Eye (tissue), 1 donor: ENCODE results near the gene RIMKLA.

Source experiments
- DNase-seq: peaks from one replicate; pipeline ENCODE4 v3.0.0-alpha.2; 2015

Gene RIMKLA

DNA sequence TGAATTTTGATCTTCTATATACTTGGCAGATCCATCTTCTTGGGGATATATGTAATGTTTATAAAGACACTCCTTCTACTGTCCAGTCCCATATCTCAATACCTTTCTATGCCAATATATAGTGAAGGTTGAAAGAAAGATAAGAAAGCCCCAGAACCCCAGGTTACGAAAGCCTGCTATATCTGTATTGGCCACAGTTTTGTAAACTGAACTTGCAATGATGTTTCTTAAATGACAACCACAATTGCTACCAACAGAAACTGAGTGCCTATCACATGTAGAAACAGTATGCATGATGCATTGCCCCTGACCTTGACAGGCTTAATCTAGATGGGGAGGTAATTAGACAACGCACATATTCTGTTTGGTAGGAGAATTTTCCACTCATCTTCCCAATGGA, 7.8 kb upstream of the RIMKLA start:
- DNase-seq: no peak

DNA sequence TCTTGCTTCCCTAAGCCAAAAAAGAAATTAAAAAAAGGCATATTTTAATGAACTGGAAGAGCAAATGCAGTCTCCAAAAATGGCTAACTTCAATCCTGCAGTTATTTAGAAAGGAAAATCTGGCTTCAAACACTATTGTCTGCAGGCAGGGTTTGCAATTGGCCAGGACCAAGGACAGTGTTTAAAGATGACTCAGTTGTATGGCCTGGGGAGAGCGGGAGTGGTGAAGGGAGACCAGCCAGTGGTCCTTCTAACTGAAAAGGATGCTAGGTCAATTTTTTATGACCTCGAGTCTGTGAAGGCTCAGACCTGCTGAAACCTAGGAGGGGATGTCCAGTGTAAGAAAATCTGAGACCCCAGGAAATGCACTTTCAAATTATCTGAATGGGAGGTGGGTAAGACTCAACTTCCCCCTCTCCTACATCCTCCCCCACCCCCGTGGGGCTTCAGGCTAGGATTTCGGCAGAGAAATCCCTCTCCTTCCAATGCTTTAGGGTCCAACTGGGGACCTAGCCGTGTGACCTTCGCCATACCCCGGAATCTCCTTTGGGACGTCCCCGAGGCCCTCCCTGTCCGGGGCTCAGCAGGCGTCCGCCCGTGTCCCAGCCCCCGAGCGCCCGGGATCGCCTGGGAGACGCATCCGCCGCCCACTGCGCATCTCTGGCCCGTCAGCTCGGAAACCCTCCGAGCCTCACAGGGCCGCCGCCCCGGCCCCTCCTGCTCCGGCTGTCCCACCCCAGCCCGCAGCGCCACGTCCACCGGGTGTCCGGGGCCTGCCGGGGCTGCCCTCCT, 602 bp upstream of the RIMKLA start:
- peak; percentile 39 for DNase-seq

DNA sequence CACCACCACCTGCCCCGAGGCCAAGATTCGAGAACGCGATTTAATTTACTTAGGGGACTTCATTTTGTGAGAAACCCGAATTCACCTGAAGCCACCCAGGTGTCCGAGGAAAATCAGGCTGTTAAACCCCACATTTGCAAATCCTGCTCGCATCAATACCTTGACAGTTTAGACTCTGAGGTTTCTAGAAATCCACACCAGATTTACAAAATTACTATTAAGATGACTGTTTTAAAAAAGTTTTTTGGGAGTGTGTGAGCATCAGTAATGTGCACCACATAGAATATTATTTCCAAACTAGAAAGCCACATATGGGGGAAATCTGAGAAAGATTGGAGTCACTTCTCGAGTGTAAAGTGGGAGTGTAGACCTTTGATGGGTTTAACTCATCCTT, 685 bp downstream of the RIMKLA start:
- no peak for DNase-seq

DNA sequence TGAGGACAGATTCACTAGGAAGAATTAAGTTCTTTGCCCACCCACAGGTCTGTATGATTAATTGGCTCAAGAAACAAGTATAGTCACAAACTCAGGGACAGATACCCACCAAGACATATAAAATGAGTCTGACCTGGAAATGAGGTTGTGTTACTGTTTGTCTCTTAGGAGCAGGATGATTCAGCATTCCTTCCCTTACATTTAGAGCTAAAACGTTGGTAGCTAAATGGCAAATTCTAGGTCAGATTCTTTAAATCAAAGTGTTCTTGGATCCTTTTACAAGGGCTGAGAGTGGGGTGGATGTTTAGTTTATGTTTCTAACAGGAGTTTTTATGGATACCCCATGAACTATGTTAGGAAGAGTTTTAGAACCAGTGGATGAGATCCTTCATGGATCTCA, 4.7 kb downstream of the RIMKLA start:
- no peak for DNase-seq

DNA sequence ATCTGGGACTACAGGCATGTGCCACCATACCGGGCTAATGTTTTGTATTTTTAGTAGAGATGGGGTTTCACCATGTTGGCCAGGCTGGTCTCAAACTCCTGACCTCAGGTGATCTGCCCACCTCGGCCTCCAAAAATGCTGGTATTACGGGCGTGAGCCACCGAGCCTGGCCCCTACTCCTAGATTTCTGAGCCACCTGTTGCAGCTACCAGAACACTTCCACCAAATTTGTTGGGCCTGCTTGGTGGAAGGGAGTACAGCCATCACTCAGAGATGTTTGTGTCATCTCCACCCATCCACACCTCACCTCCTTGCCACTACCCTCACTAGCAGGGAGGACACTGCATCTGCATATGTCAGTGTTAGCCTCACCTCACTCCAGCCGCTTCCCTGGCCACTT, 5.5 kb downstream of the RIMKLA start:
- no peak for DNase-seq

DNA sequence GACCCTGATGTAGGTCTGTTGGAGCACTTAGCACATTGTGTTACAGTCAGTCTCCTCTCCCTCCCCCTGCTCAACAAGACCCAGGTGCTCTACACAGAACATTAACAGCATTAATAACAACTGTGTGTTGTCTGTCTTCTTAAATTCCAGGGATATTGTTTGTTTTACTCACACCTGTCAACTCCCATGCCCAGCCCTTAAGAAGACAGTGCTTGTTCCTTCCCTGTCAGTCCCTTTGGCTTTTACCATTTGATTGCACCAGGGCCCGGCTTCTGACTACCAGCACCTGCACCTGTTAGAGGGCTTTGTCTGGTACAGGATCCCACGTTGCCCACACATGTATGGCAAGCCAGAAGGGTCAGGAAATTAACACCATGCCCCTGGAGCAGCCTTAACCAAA, 11.7 kb downstream of the RIMKLA start:
- DNase-seq: no peak

DNA sequence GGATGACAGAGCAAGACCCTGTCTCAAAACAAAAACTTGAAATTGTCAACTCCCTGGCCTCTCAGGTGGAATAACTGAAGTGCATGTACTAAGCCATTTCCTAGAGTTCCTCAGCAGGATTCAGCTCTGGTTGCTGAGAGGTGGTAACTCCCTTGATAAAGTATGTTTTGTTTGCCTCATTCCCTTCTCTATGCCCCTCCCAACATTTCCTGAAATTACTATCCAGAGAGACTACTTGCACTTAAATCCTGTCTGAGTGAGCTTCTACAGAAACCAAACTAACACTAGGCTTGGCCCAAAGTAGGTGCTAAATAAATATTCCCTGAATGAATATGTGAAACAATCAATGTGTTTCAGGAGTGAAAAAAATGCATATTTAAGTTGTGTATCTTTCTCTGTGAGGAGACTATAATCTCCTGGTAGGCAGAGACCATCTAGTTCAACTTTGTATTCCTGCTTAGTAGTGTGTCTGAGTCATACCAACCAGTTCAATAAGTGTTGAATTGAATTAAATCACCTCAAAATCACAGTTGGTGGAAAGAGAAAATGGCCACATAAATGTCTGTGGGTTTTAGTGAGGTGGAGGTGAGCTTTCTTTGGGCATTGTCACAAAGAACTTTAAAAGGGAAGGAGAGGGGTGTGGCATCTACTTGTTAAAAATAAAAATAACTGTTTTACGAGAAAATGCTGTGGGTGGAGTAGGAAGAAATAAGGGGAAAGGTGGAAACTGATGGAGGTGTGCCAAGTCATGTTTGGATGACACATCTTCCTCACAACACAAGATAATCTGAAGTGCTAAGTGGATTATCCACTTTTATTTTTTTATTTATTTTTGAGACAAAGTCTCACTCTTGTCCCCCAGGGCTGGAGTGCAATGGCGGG, 12.6 kb downstream of the RIMKLA start:
- DNase-seq: no peak

DNA sequence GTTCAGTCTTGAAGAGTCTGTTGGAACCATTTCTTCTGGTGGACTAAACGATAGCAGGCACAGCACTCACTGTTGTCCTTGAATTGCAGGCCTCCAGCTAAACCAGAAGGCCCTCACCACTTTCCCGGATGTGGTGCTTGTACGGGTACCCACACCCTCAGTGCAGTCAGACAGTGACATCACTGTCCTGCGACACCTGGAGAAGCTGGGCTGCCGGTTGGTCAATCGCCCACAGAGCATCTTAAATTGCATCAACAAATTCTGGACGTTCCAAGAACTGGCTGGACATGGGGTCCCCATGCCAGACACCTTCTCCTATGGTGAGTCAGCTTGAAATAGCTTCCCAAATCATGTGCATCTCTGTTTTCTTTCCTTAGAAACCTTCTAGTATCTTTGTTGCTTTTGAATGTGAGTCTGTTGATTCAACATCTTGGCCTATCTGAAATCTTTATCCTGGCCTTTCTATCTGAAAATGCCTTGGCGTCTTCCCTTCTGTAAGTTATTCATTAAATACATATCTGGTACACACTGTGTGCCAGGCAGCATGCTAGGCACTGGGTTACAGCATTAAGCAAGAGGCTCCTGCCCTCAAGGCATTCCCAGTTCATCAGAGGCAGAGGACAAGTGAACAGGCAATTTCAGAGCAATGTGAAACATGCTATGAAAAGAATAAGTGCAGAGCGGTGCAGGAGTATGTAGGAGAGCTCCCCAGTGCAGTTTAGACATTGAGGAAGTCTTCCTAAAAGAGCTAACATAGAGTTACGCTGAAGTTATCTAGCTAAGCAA, 18.9 kb downstream of the RIMKLA start:
- no peak for DNase-seq

DNA sequence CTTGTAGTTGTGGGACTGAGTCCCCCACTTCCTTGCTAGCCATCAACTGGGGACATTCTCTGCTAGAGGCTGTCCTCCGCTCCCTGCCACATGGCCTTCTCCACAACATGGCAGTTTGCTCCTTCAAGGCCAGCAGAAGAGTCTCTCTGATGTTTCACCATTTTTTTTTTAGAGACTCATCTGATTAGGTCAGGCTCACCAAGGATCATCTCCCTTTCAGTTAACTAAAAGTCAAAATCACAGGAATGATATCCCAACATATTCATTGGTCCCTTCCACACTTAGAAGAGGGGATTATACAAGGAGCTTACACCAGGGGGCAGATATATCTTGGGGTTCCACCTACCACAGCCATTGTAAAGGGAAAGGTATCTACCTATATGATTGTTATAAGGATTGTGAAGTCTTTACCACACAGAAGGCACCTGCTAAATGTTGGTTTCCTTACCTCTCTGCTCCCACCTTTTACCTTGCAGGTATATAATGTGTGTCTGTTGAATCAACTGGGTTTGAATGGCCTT, 23.3 kb downstream of the RIMKLA start:
- no peak for DNase-seq

DNA sequence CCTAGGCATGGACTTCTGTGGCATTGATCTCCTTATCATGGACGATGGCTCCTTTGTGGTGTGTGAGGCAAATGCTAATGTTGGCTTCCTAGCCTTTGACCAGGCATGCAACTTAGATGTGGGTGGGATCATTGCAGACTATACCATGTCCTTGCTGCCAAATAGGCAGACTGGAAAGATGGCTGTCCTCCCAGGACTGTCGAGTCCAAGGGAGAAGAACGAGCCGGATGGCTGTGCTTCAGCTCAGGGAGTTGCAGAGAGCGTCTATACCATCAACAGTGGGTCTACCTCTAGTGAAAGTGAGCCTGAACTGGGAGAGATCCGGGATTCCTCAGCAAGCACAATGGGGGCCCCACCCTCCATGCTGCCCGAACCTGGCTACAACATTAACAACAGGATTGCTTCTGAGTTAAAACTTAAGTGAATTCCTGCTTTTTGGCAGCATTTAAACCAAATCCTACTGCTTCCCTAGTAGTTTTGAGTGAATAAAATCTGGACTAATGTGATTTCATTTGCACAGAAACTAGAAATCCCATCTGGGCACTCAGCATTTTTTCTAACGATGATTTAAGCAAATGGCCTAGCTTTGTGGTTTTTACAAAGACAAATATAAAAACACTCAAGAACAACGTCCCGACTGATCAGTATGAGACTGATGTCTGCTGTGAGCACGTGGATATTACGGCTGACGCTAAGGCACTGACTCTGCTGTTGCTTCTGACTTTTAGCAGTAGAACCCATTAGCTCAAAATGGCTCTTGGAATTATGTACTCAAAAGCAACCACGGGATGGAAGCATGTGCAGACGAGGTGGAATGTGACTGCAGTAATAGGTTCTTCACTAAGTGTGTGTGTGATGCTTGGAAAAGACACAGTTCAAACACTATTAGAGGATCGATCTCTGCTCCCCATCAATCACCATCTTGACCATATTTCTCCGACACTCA, 34.2 kb downstream of the RIMKLA start:
- no peak for DNase-seq

DNA sequence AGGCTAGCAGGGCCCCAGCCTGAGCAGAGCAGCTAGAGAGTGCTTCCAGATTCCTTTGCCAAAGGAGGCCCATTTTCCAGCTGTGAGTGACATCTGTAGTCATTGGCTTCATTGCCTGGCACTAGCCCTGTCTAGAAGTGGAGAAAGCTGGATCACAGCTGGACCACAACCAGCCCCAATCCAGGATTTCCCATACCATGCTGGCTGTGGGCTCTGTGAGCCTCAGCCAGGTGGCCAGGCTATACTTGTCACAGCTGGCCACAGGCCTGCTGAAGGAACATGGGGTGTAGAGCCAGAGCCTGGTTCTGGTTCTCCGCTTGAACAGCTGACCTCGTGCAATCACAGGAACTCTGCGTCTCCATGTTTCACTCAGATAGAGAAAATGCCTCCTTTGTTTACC, 36.6 kb downstream of the RIMKLA start:
- DNase-seq: no peak

DNA sequence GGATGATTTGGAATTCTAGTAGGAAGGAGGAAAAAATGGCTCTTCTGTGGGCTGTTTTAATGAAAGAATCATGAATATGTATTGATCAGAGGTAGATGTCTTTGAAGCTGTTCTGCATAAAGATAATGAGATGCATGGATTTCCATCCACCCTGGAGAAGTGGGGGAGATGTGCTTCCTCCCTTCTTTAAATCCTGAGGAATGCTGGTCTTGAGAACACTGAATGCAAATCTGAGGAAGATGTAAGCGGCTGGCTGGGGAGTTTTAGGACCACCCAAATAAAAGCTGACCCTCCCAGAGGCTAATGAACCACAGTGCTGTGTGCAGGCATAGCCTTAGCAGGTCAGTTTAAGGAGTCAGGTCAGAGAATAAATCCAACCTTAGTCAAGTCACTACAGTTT, 37.9 kb downstream of the RIMKLA start:
- DNase-seq: no peak

DNA sequence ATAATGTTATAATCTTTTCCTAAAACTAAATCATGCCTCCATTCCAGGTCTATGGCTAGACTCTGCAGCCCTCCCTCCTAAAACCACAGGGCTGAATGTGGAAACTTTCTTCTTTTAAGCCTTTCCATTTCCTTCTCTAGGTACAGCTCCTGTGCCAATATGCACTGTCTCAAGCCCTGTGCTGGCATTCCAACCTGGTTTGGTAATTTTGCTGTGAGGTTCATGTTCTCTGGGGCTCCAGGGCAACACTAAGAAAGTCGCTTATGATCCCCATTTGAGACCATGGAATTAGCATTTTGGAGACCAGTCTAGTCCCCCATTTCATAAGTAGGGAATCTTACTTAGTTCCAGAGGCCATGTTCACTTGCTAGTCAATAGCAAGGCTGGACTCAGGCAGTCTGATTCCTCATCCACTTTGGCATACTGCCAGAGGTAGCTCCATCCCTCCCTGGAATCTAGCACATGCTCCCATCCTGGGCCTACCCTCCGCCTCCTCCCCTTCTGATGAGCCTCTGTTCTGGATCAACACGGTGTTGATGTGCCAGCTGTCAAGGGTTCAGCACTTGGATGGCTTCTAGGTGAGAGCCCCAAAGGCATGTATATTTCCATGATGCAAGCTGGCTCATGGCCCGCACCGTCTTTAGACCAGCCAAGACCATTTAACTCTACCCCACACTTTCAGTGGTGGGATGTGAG, 38.7 kb downstream of the RIMKLA start:
- no peak for DNase-seq

DNA sequence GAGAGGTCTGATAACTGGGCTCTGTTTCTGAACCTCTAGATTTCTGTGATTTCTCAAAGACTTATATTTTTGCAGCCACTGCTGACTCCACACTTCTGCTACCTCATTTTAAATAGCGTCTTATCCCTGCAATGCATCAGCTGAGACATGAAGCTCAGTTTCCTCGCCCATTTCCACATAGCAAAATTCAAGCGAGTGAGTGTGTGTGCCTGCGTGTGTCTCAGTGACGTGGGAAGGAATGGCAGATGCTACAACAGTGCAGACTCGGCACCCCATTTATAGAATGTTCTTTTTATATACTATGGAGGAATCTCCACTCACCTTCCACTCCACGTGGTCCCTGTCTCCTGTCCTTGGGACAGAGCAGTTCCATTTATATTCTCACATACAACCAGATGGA, 39.5 kb downstream of the RIMKLA start:
- no peak for DNase-seq

DNA sequence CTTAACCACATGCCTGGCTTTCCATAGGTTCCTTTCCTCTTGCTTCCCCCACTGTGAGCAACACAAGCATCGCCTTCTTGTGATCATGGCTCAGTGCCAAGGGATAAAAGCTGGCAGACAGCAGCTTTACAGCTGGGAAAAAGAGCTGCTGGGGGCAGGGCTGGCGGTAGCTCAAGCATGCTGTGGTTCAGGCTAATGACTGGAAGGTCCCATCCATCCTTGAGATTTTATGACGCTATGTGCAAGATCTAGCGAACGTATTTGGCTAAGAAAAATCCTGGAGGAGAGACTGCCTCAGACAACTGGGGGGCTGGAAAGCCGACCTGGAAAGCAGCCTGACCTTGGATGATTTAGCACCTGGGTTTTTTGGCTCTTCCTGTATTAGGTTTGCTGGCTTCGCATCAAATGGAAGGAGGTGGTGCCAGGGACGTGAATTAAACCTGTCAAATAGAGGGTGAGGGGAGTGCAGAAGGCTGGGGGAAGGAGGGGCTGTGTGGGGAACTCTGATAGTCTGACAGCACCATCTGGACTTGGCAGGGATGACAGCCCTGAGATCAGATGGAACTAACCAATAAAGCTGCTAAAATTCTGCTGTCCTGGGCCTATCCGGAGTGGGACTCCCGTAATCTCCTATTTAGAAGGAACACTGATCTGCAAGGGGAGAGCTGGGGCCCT, 40.5 kb downstream of the RIMKLA start:
- DNase-seq: peak; percentile 91

DNA sequence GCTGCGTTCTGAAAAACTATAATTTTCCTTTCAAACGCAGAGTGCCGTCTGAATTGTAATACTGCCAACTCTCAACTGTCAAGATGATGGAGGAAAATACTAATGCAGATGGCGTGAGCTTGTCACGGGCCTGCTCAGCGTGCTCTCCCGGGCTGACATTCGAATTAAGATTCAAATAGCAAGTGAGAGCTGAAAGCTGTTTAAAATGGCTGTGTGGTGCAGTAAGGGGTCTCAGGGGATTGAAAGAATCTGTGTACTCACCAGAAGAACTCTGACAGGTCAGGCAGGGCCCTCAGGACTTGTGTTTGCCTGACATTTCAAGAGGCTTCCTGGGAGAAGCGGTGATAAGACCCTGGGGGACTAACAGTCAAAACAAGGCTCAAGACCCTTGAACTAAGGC, 42.1 kb downstream of the RIMKLA start:
- DNase-seq: peak; percentile 82

DNA sequence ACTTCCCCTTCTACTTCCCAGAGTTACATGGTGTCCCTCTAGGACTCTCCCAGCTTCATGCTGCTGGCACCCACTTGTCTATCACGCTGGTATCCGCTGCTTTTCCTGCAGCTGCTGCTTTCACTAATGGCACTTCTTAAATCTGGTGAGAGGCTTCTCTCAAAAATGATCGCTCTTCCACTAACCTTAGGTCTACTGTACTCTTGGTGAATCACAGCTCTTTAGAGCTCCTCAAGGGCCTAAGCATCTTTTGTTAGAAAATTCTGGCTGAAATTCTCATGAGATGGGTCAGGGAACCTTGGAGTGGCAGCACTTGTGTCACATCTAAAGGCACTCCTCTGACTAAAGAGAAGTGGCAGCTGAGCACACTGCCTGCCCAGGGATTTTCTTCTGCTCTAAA, 43.1 kb downstream of the RIMKLA start:
- peak; percentile 73 for DNase-seq

DNA sequence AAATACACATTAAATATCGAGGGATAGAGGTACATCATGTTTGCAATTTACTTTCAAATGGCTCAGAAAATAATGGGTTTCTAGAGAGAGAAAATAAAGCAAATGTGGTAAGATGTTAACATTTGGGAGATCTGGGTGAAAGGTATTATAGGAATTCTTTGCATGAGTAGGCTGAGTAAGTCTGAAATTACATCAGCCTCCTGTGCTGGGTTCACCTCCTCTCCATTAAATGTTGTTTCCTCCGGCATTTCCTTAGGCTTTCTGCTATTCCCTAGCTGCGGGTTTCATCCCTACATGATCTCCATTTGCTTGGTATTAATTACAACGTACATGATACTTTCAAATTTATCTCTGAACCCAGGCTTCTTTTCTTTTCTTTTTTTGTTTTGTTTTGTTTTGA, 43.6 kb downstream of the RIMKLA start:
- DNase-seq: peak; percentile 37

DNA sequence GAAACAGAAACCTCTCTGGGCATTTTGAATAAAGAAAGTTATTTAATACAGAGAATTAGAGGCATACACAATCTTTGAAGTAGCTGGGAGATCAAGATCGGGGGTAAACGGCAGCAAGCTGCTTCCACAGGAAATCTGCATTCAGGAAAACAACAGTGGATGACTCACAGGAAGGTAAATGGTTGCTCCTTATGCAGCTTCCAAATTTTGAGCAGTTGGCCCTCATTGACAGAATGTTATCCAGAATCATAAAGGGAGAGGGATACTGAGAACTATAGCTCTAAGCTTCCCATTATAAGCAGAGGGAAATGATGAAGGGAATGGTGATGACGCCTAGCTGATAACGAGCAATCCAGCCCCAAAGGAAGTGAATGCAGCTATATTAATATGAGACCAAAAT, 46.6 kb downstream of the RIMKLA start:
- no peak for DNase-seq

DNA sequence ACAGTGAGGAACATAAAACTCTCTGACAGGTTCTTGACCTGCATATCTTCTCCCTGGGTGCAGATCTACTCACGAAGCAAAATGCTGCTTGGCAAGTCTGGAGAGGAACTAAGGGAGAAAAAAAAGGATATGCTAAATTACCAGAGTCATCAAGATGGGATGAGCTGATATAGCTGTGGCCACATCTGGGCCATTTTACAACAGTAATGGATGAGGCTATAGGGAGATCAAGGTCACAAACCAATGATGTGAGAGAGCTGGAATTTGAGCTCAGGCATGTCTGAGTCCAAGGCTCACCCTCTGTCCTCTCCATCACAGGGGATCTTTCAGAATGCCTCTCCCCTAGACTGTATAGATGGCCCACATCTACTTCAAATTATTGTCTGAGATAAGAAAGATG, 49.0 kb downstream of the RIMKLA start:
- peak; percentile 51 for DNase-seq
